Activated CD8-positive, alpha-beta memory T cell treated with anti-CD3 and anti-CD28 coated beads, Interleukin-2, amount 50 U/mL, for 1 hour (primary cell): ENCODE data around the gene ABCC10.
A peak's percentile ranks its signal among the peaks of the same experiment; 100 is the strongest.

Source experiments
- DNase-seq: peaks from one replicate; pipeline ENCODE4 v3.0.0-alpha.2; 2020; ENCODE audit errors: extremely low read depth

ABCC10 gene

GRCh38 chr6:43468748-43469681 lies 41.7 kb downstream of the ABCC10 start:
- no peak for DNase-seq

GRCh38 chr6:43469947-43470346 lies 42.6 kb downstream of the ABCC10 start:
- DNase-seq: no peak

- no peak for DNase-seq
Measured at GRCh38 chr6:43471399-43471798, 44.1 kb downstream of the ABCC10 start.

- DNase-seq: no peak
Measured at GRCh38 chr6:43472515-43472914, 45.2 kb downstream of the ABCC10 start.

- DNase-seq: no peak
Measured at GRCh38 chr6:43475516-43475915, 48.2 kb downstream of the ABCC10 start.

GRCh38 chr6:43476746-43477145 lies 49.4 kb downstream of the ABCC10 start:
- DNase-seq: no peak

GRCh38 chr6:43477235-43478007 lies 50.1 kb downstream of the ABCC10 start, which contains the start of gene TJAP1:
Gene TJAP1, plus strand, starts transcription at chr6:43477570. Its CDS starts 21,432 bp downstream, at chr6:43499002.
- DNase-seq: peak; percentile 78

- no peak for DNase-seq
Measured at GRCh38 chr6:43478008-43478372, 50.6 kb downstream of the ABCC10 start.

GRCh38 chr6:43481075-43481474 lies 53.7 kb downstream of the ABCC10 start:
- DNase-seq: no peak

- DNase-seq: no peak
Measured at GRCh38 chr6:43481591-43482236, 54.4 kb downstream of the ABCC10 start.

- DNase-seq: no peak
Measured at GRCh38 chr6:43488667-43489276, 61.4 kb downstream of the ABCC10 start.

GRCh38 chr6:43489277-43490072 lies 62.1 kb downstream of the ABCC10 start:
- DNase-seq: no peak

GRCh38 chr6:43490523-43490939 lies 63.2 kb downstream of the ABCC10 start:
- DNase-seq: no peak

- DNase-seq: no peak
Measured at GRCh38 chr6:43491750-43492661, 64.7 kb downstream of the ABCC10 start.

- no peak for DNase-seq
Measured at GRCh38 chr6:43492673-43493072, 65.3 kb downstream of the ABCC10 start.

- DNase-seq: no peak
Measured at GRCh38 chr6:43493230-43493629, 65.9 kb downstream of the ABCC10 start.

- DNase-seq: no peak
Measured at GRCh38 chr6:43493833-43494232, 66.5 kb downstream of the ABCC10 start.

GRCh38 chr6:43494321-43494720 lies 67.0 kb downstream of the ABCC10 start:
- no peak for DNase-seq

- no peak for DNase-seq
Measured at GRCh38 chr6:43494766-43495165, 67.4 kb downstream of the ABCC10 start.

- DNase-seq: no peak
Measured at GRCh38 chr6:43495409-43495941, 68.1 kb downstream of the ABCC10 start.
